ENCODE measurements around the gene SERTAD1.

The SERTAD1 gene

DNA sequence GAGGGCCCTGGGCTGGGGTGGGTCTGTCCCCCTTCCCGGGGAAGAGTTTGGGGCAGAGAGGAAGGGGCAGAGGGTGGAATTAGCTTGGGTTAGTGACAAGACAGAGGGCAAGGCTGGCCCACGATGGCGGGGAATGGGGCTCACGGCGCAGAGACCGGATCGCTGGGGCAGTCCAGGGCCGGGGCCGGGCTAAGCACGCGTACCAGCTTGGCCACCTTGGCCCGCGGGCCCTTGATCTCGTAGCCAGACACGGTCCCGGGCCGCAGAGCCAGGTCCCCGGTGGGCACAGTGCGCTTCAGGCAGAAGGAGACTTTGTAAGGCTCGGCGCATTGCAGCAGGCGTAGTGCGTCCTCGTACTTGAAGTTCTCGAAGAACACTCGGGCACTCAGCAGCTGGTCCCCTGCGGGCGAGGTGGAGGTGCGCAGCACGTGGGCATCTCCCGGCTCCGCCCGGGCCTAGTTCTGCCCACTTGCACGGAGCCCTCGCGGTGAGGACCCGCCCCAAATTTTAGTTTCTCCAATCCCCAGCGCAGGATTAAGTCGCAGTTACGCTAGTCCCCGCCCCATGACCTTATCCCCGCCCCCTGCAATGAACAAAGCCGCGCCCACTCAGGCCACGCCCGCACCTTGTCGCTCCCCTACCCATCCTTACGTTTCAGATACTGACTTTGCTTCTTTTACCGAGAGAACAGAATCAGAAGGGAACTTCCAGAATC lies 27.2 kb downstream of the SERTAD1 start:
- DNase-seq, result no peak

DNA sequence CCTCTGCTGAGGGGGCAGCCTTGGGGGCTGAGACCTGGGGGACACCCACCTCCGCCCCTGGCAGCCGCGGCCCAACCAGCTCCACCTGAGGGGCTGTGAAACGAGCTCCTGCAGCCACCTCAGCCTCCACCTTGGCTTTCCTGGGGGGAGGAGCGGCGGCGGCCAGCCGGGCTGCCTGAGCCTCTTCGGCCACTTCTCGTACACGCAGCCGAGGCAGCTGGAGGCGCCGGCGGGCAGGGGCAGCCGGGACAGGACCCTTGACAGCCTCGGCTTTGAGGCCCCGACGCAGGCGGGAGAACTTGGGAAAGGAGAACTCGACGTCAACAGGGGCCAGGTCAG lies 28.3 kb downstream of the SERTAD1 start:
- no peak for DNase-seq

DNA sequence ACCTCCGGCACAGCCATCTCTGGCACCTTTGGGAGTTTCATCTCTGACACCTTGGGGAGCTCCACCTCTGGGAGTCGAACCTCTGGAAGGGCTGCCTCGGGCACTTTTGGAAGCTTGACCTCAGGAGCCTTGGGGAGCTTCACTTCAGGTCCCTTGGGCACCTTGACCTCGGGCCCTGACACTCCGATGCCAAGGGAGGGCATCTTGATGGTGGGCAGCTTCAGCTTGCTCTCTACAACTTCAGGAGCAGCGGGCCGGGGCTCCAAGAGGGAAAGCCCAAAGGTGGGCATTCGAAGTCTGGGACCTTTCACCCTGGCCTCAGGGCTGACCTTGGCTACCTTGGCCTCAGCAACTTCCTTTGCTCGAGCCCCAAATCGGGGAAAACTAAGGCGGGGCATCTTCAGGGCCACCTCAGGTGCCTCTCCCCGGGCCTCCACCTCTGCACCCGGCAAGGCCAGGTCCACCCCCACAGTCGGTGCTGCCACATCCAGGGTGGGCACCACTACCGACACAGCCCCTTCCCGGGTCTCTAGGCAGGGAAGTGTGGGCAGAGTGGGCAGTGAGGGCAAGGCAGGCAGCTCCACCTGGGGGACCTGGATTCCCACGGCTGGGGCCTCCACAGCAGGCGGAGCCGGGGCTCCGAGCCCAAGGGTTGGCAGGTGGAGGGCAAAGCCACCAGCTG lies 28.8 kb downstream of the SERTAD1 start:
- no peak for DNase-seq

DNA sequence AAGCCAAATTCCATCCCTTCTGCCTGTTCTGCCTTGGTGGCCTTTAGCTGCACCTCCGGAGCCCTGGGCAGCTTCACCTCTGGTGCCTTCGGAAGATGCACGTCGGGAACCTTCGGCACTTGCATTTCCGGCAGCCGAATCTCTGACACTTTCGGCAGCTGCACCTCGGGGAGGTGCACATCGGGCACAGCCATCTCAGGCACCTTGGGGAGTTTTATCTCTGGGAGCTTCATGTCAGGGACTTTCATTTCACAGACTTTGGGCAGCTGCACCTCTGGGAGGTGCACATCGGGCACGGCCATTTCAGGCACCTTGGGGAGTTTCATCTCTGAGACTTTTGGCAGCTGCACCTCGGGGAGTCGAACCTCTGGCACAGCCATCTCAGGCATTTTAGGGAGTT lies 29.8 kb downstream of the SERTAD1 start:
- no peak for DNase-seq

DNA sequence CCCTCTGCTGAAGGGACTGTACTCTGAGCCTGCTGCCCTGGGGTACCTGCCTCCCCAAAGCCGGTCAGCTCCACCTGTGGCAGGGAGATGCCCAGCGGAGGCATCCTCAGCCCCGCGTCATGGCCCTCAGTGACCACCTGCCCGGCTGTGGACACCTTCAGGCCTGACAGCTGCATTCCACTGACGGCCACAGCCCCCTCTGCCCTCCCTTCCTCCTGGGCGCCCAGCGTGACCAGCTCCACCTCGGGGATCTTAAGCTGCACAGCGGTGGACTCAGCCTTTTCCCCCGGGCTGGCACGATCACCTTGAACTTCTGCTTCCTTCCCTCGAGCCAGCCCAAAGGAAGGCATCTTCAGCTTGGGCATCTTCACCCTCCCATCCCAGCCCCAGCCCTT lies 31.0 kb downstream of the SERTAD1 start:
- DNase-seq, result no peak

DNA sequence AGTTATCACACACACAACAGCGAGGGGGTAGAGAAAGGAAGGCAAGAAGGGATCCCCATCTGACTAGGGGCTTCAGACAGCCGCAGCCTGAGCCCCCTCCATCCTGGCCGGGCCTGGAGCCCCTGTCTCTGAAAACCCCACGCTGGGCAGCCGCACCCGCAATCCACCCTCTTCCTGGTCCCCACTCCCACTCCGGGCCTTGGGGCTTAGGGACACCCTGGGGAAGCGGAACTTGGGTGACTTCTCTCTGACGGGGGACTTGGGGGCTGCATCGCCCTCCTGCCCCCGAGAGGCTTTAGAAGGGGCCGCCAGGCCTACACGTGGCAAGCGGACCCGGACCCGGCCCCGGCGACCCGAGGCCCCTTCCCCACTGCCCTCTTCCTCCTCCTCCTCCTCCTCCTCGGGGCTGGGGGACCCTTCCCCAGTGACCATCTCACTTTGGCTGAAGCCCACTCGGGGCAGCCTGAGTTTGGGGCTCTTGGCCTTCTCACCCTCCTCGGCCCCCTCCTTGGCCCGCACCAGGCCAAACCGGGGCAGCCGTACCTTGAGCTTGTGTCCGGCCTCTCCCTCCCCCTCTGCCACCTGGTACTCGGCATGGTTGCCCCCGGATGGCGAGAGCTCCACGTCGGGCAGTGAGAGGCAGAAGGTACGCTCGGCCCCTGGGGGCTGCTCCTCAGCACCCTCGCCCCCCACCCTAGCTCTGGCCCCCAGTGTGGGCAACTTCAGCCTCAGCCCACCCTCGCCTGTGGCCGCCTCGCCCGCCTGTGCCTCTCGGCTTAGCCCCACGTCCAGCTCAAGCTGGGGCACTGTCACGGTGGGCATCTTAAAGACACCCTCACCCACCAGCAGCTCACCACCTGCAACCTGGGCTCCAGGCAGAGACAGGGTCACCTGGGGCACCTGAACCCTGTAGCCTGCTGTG lies 31.6 kb downstream of the SERTAD1 start:
- DNase-seq, result no peak

DNA sequence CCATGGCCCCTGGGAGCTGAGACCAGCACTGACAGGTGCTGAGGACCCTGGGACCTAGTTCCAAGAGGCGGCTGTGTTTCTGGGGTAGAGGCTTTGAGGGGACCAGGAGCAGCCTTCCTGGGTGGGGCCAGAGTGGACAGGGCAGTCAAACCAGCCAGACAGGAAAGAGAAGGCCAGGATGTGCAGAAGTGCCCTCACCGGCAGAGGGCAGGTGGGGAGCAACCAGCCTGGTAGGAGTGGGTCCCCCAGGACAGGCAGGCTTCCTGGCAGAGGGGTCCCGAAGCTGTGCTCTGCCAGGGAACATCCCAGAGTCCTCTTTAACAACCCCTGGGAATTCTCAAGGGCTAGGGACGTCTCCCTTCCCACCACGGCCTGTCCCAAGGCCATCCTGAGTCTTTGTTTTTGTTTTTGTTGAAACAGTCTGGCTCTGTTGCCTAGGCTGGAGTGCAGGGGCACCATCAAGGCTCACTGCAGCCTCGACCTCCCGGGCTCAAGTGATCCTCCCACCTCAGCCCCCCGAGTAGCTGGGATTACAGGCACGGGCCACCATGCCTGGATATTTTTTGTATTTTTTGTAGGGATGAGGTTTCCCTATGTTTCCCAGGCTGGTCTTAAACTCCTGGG lies 32.8 kb downstream of the SERTAD1 start:
- no peak for DNase-seq

DNA sequence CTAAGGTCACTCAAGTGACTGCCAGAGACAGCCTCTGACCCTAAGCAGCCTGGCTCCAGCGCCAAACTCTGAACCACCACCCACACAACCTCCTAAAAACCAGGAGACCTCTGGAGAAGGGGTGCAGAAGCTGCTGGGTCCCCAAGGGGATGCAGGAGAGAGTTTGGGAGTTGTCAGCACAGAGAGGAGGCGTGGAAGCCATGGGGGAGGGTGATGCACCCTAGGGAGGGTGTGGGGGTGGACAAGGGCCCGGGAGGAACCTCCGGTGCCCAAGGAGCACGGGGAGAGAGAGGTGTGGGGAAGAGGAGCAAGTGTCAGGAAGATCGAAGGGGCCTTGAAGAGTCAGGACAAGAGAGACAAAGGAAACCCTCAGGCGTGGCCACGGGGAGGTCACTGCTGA lies 33.7 kb downstream of the SERTAD1 start:
- DNase-seq, result no peak

DNA sequence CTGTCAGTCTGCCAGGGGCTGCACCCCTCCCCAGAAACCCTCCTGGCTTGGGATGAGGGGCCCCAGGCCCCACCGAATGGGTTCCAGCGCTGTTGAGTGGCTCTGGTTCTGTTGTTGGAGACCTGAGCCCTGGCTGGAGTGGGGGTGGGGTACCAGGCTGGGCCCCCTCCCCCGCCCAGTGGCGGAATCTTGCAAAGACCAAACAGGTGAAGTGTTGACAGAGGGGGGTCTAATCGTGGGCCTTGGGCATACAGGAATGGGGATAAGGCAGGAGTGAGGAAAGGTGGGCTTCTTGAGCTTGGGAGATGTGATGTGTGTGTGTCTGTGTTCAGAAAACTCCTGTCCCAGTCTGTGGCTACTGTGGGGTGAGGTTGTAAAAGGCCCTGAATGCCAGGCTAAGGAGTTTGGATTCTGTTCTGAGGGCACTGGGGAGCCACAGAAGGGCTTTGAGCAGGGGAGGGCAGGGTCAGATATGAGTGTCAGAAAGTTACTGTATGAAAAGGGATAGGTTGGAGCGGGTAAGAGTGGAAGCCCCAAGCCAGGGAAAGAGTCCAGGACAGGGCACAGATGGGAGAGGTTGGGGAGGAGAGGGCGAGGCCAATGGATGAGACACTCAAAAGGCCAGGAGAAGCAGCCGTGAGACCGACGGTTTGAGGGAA lies 35.6 kb downstream of the SERTAD1 start, which contains the start of gene HIPK4:
TSS of gene HIPK4 (minus strand) at position 98 of the 659 bp plus-strand sequence. CDS start 279 bp downstream, outside the sequence.
- DNase-seq, result no peak

DNA sequence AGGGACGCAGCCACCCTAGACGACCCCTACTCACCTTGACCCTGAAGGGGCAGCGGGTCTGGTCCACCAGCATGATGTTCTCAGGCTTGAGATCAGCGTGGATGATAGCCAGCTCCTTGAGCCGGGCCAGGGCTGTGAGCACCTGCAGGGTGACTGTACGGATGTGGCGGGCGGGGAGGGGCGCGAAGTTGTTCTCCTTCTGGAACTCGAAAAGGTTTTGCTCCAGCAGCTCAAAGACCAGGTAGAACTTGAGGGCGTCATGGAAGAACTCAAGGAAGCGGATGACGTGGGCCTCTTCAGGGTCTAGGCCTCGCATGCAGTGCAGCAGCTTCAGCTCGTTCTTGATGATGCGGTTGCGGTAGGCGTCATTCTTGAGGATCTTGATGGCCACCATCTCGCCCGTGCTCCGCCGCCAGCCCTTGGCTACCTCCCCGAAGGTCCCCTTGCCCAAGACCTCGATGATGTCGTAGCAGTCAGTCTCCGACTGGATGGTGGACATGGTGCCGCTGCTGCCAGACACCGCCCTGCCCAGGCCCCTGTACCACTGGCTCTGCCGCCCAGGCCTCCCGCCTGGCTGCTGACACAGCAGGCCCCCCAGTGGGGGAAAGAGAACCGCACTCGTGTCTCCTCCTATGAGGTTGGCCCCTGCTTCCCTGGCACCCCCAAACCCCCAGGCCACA lies 36.2 kb downstream of the SERTAD1 start:
- no peak for DNase-seq

DNA sequence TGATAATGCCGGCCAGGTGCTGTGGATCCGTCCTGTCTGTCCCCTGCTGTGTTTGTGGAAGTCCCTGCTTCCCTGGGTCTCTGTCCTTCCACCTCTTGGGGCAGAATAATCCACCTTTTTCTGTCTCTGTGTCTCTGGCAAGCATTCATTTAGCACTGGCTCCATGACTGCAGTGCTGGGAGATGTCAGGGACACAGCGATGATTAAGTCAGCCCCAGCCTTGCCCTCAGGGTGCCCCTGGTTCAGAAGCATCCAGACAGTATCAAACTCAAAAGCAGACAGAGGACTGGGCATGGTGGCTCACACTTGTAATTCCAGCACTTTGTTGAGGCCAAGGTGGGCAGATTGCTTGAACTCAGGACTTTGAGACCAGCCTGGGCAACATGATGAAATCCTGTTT lies 37.3 kb downstream of the SERTAD1 start:
- DNase-seq, result no peak

DNA sequence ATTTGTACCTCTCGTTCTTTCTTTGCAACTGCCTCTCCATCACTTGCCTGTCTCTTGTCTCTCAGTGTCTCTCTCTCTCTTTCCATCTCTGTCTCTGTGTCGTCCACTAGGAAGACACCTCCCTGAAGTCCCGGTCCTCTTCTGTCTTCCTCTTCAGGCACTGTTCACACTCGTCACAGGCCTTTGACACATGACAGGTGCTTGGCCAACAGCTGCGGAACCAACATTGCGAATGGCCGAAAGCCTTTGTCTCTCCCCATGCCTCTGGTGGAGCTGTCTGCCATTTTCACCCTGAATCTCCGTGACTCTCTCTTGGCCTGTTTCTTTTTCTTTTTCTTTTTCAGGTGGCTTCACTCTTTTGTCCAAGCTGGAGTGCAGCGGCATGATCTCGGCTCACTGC lies 38.6 kb downstream of the SERTAD1 start:
- DNase-seq, result no peak

DNA sequence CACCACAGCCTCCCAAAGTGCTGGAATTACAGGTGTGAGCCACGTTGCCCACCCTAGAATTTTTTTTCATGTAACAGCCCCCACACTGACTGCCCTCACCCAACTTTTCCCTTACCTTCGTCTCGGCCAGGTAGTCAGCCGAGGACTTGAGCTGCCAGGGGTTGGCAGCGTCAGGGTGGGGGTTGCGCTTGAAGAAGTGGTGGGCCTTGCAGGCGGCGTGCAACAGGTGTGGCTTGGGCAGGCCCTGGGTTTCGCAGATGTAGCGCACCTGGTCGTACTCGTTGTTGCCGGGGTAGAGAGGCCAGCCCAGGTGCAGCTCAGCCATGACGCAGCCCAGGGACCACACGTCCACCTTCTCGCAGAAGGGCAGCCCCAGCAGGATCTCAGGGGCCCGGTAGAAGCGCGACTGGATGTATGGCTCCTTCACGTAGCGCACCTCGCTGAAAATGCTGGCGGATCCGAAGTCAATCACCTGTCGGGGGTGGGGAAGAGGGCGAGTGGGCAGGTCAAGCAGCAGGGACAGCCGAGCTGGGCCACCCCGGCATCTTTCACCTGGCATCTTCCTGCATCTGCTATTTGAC lies 42.0 kb downstream of the SERTAD1 start:
- DNase-seq, result no peak

DNA sequence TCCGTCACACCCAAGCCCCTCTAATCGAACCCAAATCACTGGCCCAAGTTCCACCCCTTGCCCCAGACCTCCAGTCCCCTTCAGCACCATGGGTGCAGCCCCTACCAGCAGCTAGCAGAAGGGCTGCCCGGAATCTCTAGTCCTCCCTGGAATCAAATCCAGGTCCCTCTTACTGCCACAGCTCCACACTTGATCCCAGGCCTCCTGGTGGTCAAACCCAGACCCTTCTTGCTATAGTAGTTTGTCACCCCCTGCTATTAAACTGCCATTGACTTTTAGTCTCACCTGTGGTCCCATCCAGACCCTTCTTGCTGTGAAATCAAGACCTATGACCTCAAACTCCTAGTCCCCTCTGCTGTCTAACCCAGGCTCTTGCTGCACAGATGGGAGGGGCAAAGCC lies 44.5 kb downstream of the SERTAD1 start:
- no peak for DNase-seq

DNA sequence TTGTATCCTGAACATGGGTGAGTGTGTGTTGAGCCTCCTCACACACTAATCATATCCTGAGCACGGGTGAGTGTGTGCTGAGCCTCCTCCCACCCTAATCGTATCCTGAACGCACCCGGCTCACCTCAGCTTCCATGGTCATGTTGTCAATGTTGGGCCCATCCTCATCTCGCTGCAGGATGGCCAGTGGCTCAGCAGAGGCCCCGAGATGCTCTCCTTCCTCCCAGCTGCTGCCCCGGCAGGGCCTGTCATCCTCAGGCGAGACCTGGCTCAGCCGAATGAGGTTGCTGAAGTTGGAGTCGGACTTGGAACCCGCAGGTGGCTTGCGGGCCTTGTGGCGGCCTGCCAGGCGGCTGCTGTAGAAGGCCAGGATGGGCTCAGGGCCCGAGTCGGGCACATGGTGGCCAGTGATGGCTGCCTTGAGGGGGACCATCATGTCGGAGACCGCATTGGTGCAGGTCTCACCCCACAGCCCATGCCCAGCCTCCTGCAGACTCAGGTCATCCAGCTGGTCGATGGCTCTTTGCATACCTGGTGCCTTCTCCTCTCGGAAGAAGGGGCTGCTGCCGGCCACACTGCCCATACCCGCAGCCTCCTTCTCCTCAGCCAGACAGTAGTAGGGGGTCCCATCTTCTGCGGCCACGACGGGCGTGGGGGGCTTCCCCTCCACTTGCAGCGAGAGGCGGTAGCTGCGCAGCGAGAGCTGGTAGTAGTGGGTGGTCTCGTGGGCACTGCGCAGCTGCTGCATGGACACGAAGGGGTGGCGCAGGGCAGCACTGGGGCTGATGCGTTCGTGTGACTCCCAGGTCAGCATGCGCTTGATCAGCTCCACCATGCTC lies 45.4 kb downstream of the SERTAD1 start:
- no peak for DNase-seq

DNA sequence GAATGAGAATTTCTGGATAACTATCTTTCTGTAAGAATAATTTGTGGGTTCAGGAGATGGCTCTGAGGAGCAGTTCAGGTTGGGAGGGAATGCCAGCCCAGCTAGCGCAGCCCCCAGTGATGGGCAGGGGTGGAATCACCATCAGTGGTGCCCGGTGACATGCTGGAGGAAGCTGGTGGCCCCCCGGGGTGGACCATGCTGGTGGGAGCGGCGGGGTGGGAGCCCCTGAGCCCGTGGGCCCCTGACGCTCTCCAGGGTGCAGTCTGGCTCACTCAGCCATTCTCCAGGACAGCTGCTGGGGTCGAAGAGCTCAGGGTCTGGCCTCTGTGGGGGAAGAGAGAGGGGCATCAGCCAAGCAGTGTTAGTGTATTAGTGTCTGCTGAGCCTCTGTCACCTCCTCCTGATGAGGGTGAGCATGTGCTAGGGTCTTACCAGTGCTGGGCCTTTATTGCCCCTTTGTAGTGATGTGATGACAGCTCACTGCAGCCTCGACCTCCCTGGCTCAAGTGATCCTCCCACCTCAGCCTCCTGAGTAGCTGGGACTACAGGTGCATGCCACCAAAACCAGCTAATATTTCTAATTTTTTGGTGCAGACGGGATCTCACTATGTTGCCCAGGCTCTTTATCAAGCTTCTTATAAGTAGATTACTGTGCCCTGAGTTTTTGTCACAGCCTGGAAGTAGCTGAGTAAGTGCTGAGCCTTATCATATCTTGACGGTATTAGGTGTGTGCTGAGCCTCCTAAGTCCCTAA lies 46.2 kb downstream of the SERTAD1 start:
- DNase-seq, result no peak

DNA sequence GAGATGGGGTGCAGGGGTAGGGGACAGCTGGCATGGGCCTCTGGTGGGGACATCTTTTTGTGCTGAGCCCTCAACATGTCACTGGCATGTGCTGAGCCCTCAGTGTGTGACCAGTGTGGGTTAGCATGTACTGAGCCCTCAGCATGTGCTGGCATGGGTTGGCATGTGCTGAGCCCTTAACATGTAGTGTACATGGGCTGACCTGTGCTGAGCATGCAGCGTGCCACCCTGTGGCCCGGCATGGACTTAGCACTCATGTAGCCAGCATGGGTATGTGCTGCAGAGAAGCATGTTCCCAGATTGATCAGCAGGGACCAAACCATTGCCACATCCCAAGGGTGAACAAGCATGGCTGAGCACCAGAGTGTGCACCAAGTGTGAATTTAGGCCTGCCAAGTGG lies 47.3 kb downstream of the SERTAD1 start:
- no peak for DNase-seq

DNA sequence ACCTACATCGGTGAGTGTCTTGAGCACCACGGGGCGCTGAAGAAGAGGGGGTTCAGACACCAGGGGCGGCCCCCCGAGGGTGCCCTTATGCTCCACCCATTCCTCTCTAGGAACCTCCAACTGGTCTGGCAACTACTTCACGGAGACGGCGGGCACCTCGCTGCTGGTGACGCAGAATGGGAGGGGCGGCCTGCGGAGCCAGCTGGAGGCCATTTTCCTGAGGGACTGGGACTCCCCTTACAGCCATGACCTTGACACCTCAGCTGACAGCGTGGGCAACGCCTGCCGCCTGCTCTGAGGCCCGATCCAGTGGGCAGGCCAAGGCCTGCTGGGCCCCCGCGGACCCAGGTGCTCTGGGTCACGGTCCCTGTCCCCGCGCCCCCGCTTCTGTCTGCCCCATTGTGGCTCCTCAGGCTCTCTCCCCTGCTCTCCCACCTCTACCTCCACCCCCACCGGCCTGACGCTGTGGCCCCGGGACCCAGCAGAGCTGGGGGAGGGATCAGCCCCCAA lies 47.9 kb downstream of the SERTAD1 start:
- DNase-seq, result no peak

DNA sequence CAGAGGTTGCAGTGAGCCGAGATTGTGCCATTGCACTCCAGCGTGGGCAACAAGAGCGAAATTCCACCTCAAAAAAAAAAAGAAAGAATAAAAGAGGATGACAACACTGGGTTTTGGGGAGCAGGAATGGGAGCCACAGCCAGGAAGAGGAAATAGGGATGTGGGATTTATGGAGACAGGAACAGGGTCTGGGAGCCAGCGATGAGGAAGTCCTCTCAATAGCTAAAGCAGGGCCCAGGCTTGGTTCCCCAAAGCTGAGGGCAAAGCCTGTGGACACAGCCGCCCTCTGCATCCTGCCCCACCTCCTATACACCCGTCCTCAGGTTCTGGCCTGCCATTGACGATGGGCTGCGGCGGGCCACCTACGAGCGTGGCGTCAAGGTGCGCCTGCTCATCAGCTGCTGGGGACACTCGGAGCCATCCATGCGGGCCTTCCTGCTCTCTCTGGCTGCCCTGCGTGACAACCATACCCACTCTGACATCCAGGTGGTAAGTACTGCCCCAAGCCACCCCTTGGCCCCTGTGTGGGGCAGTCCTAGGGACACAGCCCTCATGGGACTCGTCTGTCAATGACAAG lies 49.4 kb downstream of the SERTAD1 start:
- DNase-seq, result no peak

Data from right hindlimb (tissue), 1 donor.